Neural progenitor cell (in vitro differentiated cells): Measurements from ENCODE around the gene ARX.

ENCODE experiments used
- EZH2 ChIP-seq: fragments of 200-600 bp; sonication (generic); IDR thresholded peaks from 2 replicates; pipeline ENCODE4 v1.6.1; 2017; ENCODE audit warnings: antibody characterized with exemption, mild to moderate bottlenecking, moderate library complexity
- TF ChIP-seq, protein P1 (sequence below): fragments of 200-600 bp; sonication (generic); IDR thresholded peaks from 2 replicates; pipeline ENCODE4 v1.5.1; 2017; ENCODE audit warnings: antibody characterized with exemption, mild to moderate bottlenecking

DNA sequence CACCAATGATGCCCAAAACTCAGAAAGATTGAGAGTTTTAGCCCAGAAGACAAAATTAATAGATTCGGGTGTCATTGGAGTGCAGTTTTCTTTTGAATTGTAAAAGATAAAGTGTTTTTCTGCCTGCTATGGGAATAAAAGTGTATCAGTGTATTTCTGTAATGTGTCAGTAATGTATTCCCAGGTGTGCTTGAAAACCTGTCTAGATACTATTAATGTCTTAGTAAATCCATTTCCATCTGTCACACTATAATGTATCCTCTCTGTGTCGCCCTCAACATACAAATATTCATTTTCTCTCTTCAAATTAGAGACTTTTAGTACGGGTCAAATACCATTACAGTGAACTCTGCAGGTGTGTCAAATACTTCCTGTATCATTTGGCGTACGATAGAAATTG lies 43.5 kb upstream of the ARX start:
- TF ChIP-seq, protein P1, sequence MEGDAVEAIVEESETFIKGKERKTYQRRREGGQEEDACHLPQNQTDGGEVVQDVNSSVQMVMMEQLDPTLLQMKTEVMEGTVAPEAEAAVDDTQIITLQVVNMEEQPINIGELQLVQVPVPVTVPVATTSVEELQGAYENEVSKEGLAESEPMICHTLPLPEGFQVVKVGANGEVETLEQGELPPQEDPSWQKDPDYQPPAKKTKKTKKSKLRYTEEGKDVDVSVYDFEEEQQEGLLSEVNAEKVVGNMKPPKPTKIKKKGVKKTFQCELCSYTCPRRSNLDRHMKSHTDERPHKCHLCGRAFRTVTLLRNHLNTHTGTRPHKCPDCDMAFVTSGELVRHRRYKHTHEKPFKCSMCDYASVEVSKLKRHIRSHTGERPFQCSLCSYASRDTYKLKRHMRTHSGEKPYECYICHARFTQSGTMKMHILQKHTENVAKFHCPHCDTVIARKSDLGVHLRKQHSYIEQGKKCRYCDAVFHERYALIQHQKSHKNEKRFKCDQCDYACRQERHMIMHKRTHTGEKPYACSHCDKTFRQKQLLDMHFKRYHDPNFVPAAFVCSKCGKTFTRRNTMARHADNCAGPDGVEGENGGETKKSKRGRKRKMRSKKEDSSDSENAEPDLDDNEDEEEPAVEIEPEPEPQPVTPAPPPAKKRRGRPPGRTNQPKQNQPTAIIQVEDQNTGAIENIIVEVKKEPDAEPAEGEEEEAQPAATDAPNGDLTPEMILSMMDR, result no peak
- TF ChIP-seq EZH2, result no peak
